ENCODE results near the gene L3MBTL3.

- TF ChIP-seq CTCF (IDR thresholded peaks at IDR 0.05; ENCODE audit: insufficient read depth, low read depth, low read length) (no peak), EZH2 (IDR thresholded peaks at IDR 0.05; ENCODE audit: insufficient read depth, low read length) (no peak)
These were observed 25.5 kb upstream of the L3MBTL3 start for GRCh38 chr6:129992881-129993280.

All from astrocyte (in vitro differentiated cells and primary cell).